Suprapubic skin (tissue), 3 donors: ENCODE results near the gene IFT25.
"Not testable (repeated sequence)": the region's sequence is repeated elsewhere in the genome, so short reads cannot be mapped to it uniquely, and the experiment has no call there.

Experiments used
- POLR2AphosphoS5 ChIP-seq, 3 donors: sonication (generic); formaldehyde crosslinking; IDR thresholded peaks; one replicate each; pipeline ENCODE4 v1.6.1; 2017; ENCODE audit warnings: antibody characterized with exemption in 3 of 3
- TF ChIP-seq, protein P1 (sequence below), 2 donors: fragments of 200-600 bp in 1 of 2; fragments of 450-650 bp in 1 of 2; sonication (generic) in 1 of 2; IDR thresholded peaks; one replicate each; pipeline ENCODE4 v1.5.1; 2016 to 2019; ENCODE audit warnings: antibody characterized with exemption in 2 of 2, mild to moderate bottlenecking in 1 of 2, moderate library complexity in 1 of 2

GRCh38 chr1:53875150-53875549 is 70.3 kb downstream of the IFT25 start:
- TF ChIP-seq, protein P1, sequence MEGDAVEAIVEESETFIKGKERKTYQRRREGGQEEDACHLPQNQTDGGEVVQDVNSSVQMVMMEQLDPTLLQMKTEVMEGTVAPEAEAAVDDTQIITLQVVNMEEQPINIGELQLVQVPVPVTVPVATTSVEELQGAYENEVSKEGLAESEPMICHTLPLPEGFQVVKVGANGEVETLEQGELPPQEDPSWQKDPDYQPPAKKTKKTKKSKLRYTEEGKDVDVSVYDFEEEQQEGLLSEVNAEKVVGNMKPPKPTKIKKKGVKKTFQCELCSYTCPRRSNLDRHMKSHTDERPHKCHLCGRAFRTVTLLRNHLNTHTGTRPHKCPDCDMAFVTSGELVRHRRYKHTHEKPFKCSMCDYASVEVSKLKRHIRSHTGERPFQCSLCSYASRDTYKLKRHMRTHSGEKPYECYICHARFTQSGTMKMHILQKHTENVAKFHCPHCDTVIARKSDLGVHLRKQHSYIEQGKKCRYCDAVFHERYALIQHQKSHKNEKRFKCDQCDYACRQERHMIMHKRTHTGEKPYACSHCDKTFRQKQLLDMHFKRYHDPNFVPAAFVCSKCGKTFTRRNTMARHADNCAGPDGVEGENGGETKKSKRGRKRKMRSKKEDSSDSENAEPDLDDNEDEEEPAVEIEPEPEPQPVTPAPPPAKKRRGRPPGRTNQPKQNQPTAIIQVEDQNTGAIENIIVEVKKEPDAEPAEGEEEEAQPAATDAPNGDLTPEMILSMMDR (IDR thresholded peaks at IDR 0.05) = not testable (repeated sequence)
- not testable (repeated sequence) for TF ChIP-seq POLR2AphosphoS5 (IDR thresholded peaks at IDR 0.05)
